GM19455 (cell line): ENCODE measurements around the gene RPUSD1.
"Not testable (repeated sequence)": the region's sequence is repeated elsewhere in the genome, so short reads cannot be mapped to it uniquely, and the experiment has no call there.

Source experiments
- ATAC-seq: cut with Tn5 transposase; IDR thresholded peaks from one replicate; pipeline ENCODE4 v1.9.1; 2021; ENCODE audit not compliant: unreplicated experiment

The RPUSD1 gene

GRCh38 chr16:751152-752006, 36.8 kb downstream of the RPUSD1 start:
- no peak for ATAC-seq

- no peak for ATAC-seq
Measured at GRCh38 chr16:750485-750884, 37.7 kb downstream of the RPUSD1 start.

- no peak for ATAC-seq
Measured at GRCh38 chr16:749010-749409, 39.2 kb downstream of the RPUSD1 start.

- no peak for ATAC-seq
Measured at GRCh38 chr16:747978-748746, 40.0 kb downstream of the RPUSD1 start.

- ATAC-seq = no peak
Measured at GRCh38 chr16:746637-747036, 41.5 kb downstream of the RPUSD1 start.

- ATAC-seq = no peak
Measured at GRCh38 chr16:745739-746138, 42.4 kb downstream of the RPUSD1 start.

GRCh38 chr16:743794-744500, 44.2 kb downstream of the RPUSD1 start:
- no peak for ATAC-seq

- ATAC-seq = not testable (repeated sequence)
Measured at GRCh38 chr16:742894-743293, 45.3 kb downstream of the RPUSD1 start.

GRCh38 chr16:741986-742629, 46.1 kb downstream of the RPUSD1 start:
- no peak for ATAC-seq

GRCh38 chr16:740764-741505, 47.2 kb downstream of the RPUSD1 start, which contains the start of gene CIAO3:
TSS of gene CIAO3 (minus strand) at chr16:740997. CDS start at chr16:740985, 12 bp downstream.
- peak; percentile 63 for ATAC-seq

- ATAC-seq = peak; percentile 21
Measured at GRCh38 chr16:740459-740763, 47.8 kb downstream of the RPUSD1 start.

- no peak for ATAC-seq
Measured at GRCh38 chr16:739560-740458, 48.4 kb downstream of the RPUSD1 start.

- no peak for ATAC-seq
Measured at GRCh38 chr16:736936-737481, 51.2 kb downstream of the RPUSD1 start.

- no peak for ATAC-seq
Measured at GRCh38 chr16:735982-736453, 52.2 kb downstream of the RPUSD1 start.

GRCh38 chr16:734981-735881, 53.0 kb downstream of the RPUSD1 start:
- no peak for ATAC-seq
